GM12801 (cell line): ENCODE results near the gene GBA3.

Source experiments
- TF ChIP-seq, protein P1 (sequence below): IDR thresholded peaks from one replicate; pipeline ENCODE4 v1.5.1; 2011; ENCODE audit warnings: control low read depth; ENCODE audit not compliant: insufficient read length; ENCODE audit errors: extremely low read depth

GBA3 gene

DNA sequence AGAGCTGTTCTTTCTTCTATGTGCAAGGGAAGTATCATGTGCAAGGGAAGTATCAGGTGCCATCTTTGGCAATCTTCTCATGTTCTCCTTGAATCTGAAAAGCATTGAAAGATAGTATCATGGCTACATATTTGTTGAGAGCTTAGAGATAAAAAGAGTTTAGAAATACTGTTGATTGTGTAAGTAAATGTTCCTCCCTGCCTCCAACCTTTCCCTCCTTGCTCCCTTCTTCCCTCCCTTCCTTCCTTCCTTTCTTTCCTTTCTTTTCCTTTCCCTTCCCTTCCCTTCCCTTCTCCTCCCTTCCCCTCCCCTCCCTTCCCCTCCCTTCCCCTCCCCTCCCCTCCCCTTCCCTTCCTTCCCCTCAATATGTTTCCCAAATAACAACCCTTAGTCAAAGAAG lies 108.7 kb downstream of the GBA3 start:
- TF ChIP-seq, protein P1, sequence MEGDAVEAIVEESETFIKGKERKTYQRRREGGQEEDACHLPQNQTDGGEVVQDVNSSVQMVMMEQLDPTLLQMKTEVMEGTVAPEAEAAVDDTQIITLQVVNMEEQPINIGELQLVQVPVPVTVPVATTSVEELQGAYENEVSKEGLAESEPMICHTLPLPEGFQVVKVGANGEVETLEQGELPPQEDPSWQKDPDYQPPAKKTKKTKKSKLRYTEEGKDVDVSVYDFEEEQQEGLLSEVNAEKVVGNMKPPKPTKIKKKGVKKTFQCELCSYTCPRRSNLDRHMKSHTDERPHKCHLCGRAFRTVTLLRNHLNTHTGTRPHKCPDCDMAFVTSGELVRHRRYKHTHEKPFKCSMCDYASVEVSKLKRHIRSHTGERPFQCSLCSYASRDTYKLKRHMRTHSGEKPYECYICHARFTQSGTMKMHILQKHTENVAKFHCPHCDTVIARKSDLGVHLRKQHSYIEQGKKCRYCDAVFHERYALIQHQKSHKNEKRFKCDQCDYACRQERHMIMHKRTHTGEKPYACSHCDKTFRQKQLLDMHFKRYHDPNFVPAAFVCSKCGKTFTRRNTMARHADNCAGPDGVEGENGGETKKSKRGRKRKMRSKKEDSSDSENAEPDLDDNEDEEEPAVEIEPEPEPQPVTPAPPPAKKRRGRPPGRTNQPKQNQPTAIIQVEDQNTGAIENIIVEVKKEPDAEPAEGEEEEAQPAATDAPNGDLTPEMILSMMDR, result no peak

DNA sequence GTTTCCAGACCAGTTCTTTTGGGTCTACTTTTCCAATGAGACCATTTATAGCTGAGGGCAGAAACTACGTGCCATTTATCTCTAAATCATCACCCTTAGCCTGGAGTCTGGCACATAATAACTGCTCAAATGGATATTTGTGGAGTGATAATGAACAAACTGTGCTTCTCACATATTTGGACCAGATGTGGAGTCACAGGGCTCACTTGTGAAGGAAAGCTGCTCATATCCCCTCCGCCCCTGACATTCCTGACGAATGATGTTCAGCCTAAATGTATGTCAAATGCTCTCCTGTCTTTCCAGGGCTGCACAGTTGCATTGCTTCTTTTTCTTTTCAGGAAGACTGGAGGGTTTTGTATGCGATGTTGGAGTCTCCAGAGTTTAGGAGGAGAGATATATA lies 110.1 kb downstream of the GBA3 start:
- TF ChIP-seq, protein P1, result no peak

DNA sequence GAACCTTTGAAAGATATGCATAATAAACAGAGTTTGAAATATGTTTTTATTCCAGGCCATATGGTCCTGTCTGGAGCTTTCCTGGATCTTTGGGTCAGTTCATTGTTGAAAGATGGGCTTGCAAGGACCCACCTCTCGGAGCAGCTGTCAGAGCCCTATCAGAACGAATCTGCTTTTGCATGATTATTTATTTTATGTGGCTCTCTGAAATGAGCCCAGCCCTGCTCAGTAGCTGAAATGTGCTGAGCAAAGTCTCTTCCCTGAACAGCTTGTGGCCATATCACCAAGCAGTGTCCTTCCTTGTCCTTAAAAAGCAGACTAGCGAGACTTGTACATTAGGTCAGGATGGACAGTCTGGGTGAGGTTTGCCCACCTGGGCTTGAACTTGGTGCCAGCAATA lies 110.8 kb downstream of the GBA3 start:
- TF ChIP-seq, protein P1, result no peak

DNA sequence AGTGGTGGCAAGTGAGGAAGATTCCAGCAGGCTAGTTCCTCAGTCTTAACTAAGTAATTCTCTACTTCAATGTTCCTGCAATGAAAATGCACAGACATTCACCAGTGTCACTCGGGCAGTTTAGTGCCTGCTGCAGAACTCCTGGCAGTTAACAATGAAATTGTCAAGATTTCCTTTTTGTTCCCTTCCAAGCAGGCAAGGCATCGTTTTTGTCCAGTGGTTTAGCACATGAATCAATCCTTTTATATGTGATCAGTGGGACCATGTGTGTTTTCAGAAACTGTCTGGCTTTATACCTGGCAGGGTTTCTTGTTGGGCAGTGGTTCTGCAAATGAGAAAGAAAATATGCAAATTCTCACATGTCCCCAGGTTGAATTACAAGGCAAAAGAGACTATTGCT lies 122.2 kb downstream of the GBA3 start:
- TF ChIP-seq, protein P1, result no peak

DNA sequence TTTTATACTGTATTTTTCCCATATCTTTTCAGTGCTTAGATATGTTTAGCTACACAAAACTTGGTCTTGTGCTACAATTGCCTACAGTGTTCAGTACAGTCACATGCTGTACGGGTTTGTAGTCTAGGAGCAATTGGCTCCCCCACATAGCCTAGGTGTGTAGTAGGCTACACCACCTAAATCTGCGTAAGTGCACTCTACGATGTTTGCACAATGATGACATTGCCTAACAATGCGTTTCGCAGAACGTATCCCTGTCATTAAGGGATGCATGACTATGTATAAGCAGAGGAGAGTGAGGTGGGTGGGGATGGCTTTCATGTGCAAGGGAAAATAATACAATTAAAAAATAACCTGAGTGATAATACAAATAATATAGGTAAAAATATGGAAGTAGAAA lies 131.4 kb downstream of the GBA3 start:
- TF ChIP-seq, protein P1, result no peak

DNA sequence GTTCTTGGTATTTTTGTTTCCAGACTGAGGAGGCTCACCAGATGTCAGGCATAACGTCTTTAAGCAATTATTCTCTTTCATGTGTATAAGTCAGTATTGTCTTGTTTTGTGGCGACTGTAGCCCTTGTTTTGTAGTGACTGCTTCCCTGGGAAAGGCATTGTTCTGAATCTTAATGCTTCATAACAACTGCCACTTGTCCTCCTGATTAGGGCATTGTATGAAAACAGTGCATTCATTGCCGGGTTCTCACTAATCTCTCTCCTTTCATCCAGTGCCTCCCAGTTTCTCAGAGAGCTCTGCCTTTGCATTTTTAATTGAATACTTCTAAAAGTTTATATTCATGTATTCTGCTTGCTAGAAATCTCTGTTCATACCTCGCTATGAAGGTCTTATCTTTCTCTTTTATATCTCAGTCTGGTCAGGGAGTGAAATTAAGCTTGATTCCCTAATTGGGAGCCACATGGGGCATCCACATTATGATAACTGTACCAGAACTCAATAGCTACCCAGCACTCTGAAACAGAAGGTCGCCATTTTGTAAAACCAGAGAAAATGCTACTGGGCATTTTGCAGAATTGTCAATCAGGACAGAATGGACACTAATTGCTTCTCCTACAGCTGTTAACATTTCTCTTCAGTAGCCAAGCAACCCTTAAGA lies 149.8 kb downstream of the GBA3 start:
- TF ChIP-seq, protein P1, result no peak

DNA sequence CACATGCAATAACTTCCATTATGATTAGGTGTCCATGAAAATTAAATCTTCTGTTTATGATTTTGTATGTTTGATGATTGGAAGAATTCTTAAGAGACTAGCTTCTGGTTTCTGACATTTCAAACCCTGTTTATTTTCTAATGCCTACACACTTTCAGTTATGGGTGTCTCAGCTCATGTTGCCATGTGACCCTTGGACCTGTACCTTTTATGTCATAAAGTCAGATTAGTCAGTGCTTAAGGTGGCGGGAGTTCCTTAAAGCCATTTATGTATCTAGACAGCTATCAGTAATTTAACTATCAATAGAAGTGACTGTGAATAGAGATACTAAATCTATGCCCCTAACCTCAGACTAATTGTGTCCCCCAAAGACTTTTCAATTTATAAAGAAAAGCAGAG lies 155.6 kb downstream of the GBA3 start:
- TF ChIP-seq, protein P1, result no peak
